GM21723 (cell line): ENCODE measurements around the gene ZNF775.
"Not testable (repeated sequence)": the region's sequence is repeated elsewhere in the genome, so short reads cannot be mapped to it uniquely, and the experiment has no call there.

ENCODE experiments used
- ATAC-seq: cut with Tn5 transposase; IDR thresholded peaks from one replicate; pipeline ENCODE4 v1.9.1; 2021; ENCODE audit warnings: mild to moderate bottlenecking, moderate library complexity; ENCODE audit not compliant: unreplicated experiment

Gene ZNF775

GRCh38 chr7:150380463-150380862 lies 1.3 kb downstream of the ZNF775 start:
- ATAC-seq: no peak

GRCh38 chr7:150381096-150381495 lies 2.0 kb downstream of the ZNF775 start:
- ATAC-seq: no peak

- no peak for ATAC-seq
Observed at GRCh38 chr7:150381785-150382122, 2.6 kb downstream of the ZNF775 start.

GRCh38 chr7:150382123-150382843 lies 3.2 kb downstream of the ZNF775 start:
- ATAC-seq: no peak

GRCh38 chr7:150382844-150383225 lies 3.7 kb downstream of the ZNF775 start:
- no peak for ATAC-seq

- ATAC-seq: no peak
Observed at GRCh38 chr7:150383710-150384397, 4.7 kb downstream of the ZNF775 start.

- ATAC-seq: no peak
Observed at GRCh38 chr7:150384406-150385301, 5.5 kb downstream of the ZNF775 start.

GRCh38 chr7:150385302-150385723 lies 6.2 kb downstream of the ZNF775 start:
- ATAC-seq: no peak

- ATAC-seq: not testable (repeated sequence)
Observed at GRCh38 chr7:150385884-150386283, 6.8 kb downstream of the ZNF775 start.

- no peak for ATAC-seq
Observed at GRCh38 chr7:150388306-150388705, 9.2 kb downstream of the ZNF775 start.

GRCh38 chr7:150388709-150389531 lies 9.8 kb downstream of the ZNF775 start:
- ATAC-seq: no peak

- no peak for ATAC-seq
Observed at GRCh38 chr7:150389532-150389816, 10.3 kb downstream of the ZNF775 start.

- ATAC-seq: no peak
Observed at GRCh38 chr7:150390205-150390604, 11.1 kb downstream of the ZNF775 start.

GRCh38 chr7:150393325-150393724 lies 14.2 kb downstream of the ZNF775 start:
- no peak for ATAC-seq

GRCh38 chr7:150396426-150396825 lies 17.3 kb downstream of the ZNF775 start:
- no peak for ATAC-seq

GRCh38 chr7:150396851-150397260 lies 17.7 kb downstream of the ZNF775 start:
- no peak for ATAC-seq

- no peak for ATAC-seq
Observed at GRCh38 chr7:150397346-150398107, 18.4 kb downstream of the ZNF775 start.

- ATAC-seq: no peak
Observed at GRCh38 chr7:150398108-150398964, 19.2 kb downstream of the ZNF775 start.

- ATAC-seq: no peak
Observed at GRCh38 chr7:150398965-150399320, 19.8 kb downstream of the ZNF775 start.
